Stimulated activated memory B cell treated with anti-CD40 and anti-IgM and Interleukin-4, amounts not matched to agents 10 μg/mL and 1 μg/mL and 100 μg/mL, for 72 hours (primary cell): ENCODE measurements around the gene NID2.

Experiments used
- ATAC-seq: fragments of 150-1000 bp; cut with Tn5 transposase; 2 replicates; pipeline ENCODE4 v1.10.0; 2021
- H3K27ac Mint-ChIP-seq: one replicate; pipeline ENCODE4 v1.8.0; 2022; ENCODE audit warnings: mild to moderate bottlenecking, mixed read lengths
- H3K27me3 Mint-ChIP-seq: one replicate; pipeline ENCODE4 v1.8.0; 2022; ENCODE audit warnings: mixed read lengths
- H3K36me3 Mint-ChIP-seq: one replicate; pipeline ENCODE4 v1.8.0; 2022; ENCODE audit warnings: mixed read lengths
- H3K4me1 Mint-ChIP-seq: one replicate; pipeline ENCODE4 v1.8.0; 2022; ENCODE audit warnings: mixed read lengths
- H3K4me3 Mint-ChIP-seq: one replicate; pipeline ENCODE4 v1.8.0; 2022; ENCODE audit warnings: mild to moderate bottlenecking, moderate library complexity, mixed read lengths
- H3K9me3 Mint-ChIP-seq: one replicate; pipeline ENCODE4 v1.8.0; 2022; ENCODE audit warnings: mixed read lengths

Gene NID2

DNA sequence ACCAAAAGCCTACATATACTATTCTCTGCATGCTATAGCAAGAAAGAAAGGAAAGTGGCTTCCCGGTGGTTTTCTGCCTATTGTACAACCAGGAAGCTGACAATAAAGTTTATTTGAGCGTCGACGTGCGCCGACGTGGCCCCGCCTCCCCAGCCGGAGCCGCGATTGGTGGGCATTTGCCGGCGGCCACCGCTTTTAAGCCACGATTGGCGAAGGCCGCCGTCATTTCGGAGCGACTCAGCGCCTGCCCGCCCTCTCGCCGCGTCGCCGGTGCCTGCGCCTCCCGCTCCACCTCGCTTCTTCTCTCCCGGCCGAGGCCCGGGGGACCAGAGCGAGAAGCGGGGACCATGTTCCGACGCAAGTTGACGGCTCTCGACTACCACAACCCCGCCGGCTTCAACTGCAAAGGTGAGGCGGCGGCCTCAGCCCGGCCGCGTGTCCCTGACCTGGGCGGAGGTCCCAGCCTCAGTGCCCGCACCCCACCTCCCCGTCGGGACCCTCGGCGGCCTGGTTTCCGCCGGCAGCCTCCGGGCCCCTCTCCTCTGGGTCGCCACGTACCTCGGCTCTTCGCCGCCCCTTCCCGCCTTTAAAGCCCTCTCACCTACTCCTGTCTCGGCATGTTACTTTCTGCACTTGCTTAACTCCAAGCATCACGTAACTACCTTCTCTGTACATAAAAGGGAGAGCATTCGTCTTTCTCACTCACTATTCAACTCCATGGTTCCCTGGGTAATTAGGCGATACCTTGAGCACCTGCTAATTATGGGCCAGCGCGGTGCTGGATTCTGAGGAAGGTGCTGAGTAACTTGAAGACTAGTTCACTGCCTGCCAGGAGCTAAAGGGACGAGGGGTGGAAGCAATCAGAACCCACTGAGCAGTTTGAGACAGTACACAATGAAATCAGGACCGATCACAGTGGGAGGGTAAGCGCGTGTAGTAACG, 79.3 kb downstream of the NID2 start, which contains the start of gene RTRAF:
Gene RTRAF (plus strand): TSS at position 254 of the 942 bp plus-strand sequence. CDS start 94 bp downstream, at position 348.
- Mint-ChIP-seq H3K4me3 (peak within 1 kb of the TSS; percentile 98), H3K4me1 (peaks cover 29% of the 10 kb centered on the region), H3K27ac (peak within 1 kb of the TSS; percentile 89), H3K27me3 (no peaks in the 10 kb centered on the region), H3K9me3 (no peaks in the 10 kb centered on the region), H3K36me3 (peaks cover 12% of the 10 kb centered on the region)
- peak; percentile 99 for ATAC-seq

DNA sequence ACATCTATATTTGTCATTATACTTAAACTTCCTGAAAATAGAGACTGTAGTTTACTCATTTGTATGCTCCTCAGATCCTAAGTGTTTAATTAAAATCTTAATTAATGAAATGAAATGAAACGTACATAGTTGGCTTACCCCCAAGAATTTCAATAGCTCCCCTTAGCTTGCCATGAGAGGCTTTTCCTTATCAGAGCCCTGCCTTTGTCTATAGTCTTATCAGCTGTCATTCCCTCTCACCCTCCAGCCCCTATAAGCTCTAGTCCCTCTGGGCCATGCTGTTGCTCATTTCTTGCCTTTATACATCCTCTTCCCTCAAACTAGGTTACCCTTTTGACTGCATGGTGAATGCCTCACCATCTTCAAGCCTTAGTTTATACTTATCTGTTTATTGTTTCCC, 80.6 kb downstream of the NID2 start:
- H3K4me1 Mint-ChIP-seq: peaks cover 17% of the 10 kb centered on the region
- peak overlapping the region; percentile 98 for H3K4me3 Mint-ChIP-seq
- ATAC-seq: no peak
- H3K36me3 Mint-ChIP-seq: no peaks in the 10 kb centered on the region
- H3K27ac Mint-ChIP-seq: peak overlapping the region; percentile 89
- no peaks in the 10 kb centered on the region for H3K9me3 Mint-ChIP-seq
- H3K27me3 Mint-ChIP-seq: no peaks in the 10 kb centered on the region

DNA sequence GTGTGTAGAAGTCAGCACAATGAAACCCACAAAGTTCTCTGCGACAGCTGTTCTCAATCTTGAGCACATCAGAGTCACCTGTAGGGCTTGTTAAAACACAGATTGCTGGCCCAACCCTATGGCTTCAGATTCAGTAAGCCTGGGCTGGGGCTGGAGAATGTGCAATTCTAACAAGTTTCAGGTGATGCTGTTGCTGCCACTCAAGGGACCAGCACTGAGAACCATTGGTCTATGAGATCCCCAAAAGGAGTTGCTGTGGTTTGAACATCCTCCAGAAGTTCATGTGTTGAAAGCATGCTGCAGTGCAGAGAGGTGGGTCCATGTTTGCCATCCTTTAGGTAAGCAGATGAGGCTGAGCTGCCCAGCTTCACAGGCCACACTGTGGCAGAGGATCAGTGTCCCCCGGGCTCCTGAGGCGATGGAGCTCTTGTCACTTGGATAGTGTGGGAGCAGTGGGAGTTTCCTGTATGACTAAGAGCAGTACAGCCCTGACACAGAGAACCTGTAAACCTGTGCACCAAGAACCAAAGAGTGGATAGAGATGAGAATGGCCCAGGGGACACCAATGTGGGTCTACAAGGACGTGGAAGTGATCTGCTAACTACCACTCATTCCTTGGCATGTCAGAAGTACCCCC, 87.5 kb downstream of the NID2 start:
- H3K4me3 Mint-ChIP-seq: no peak overlapping the region
- no peaks in the 10 kb centered on the region for H3K36me3 Mint-ChIP-seq
- ATAC-seq: peak; percentile 41
- H3K27ac Mint-ChIP-seq: no peak overlapping the region
- H3K27me3 Mint-ChIP-seq: no peaks in the 10 kb centered on the region
- H3K9me3 Mint-ChIP-seq: no peaks in the 10 kb centered on the region
- H3K4me1 Mint-ChIP-seq: no peaks in the 10 kb centered on the region

DNA sequence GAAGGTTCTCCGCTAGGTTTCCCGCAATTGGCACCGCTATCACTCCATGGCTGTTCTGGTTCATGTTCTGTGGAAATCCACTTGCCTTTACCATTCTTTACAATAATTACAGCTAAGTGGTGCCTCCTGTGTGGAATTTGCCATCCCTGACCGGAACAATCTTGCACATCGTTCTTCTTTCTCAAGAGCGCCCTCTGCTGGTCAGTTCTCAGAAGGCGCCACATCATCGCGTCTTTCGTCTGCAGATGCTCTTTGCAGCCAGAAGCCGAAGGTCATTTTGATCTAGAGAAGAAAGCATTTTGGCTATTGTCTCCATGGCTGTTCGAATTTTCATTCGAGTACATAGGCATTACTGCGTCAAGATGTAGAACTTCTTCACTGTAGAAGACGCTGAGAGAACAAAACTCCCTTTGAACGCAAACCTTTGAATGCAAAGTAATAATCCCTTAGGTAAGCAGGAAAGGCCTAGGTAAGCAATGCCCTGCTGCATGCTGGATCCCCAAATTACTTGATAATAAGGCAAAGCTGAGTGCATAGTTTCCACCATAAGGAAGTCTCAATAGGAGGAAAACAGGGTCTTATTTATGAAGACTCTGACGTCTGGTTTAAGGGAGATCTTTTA, 89.7 kb downstream of the NID2 start:
- Mint-ChIP-seq H3K27ac (no peak overlapping the region), H3K36me3 (no peaks in the 10 kb centered on the region), H3K9me3 (no peaks in the 10 kb centered on the region), H3K4me3 (no peak overlapping the region), H3K4me1 (no peaks in the 10 kb centered on the region), H3K27me3 (no peaks in the 10 kb centered on the region)
- ATAC-seq: peak; percentile 58

- Mint-ChIP-seq H3K36me3 (no peaks in the 10 kb centered on the region), H3K9me3 (no peaks in the 10 kb centered on the region), H3K4me3 (no peak overlapping the region), H3K4me1 (no peaks in the 10 kb centered on the region), H3K27ac (no peak overlapping the region), H3K27me3 (no peaks in the 10 kb centered on the region)
- no peak for ATAC-seq
These were observed 90.2 kb downstream of the NID2 start for GRCh38 chr14:51978681-51979085.

GRCh38 chr14:51977075-51977474, 91.8 kb downstream of the NID2 start:
- ATAC-seq: no peak
- no peak overlapping the region for H3K4me3 Mint-ChIP-seq
- H3K27me3 Mint-ChIP-seq: no peaks in the 10 kb centered on the region
- no peak overlapping the region for H3K27ac Mint-ChIP-seq
- no peaks in the 10 kb centered on the region for H3K4me1 Mint-ChIP-seq
- no peaks in the 10 kb centered on the region for H3K36me3 Mint-ChIP-seq
- H3K9me3 Mint-ChIP-seq: no peaks in the 10 kb centered on the region

- Mint-ChIP-seq H3K9me3 (no peaks in the 10 kb centered on the region), H3K27ac (no peak overlapping the region), H3K36me3 (no peaks in the 10 kb centered on the region), H3K4me1 (no peaks in the 10 kb centered on the region), H3K27me3 (no peaks in the 10 kb centered on the region), H3K4me3 (no peak overlapping the region)
- no peak for ATAC-seq
These were observed 96.3 kb downstream of the NID2 start for GRCh38 chr14:51972566-51972965.

GRCh38 chr14:51969852-51970540, 98.9 kb downstream of the NID2 start:
- H3K36me3 Mint-ChIP-seq: peaks cover 7% of the 10 kb centered on the region
- H3K4me1 Mint-ChIP-seq: no peaks in the 10 kb centered on the region
- no peaks in the 10 kb centered on the region for H3K9me3 Mint-ChIP-seq
- H3K27ac Mint-ChIP-seq: peak overlapping the region; percentile 28
- H3K27me3 Mint-ChIP-seq: no peaks in the 10 kb centered on the region
- no peak overlapping the region for H3K4me3 Mint-ChIP-seq
- ATAC-seq: no peak

GRCh38 chr14:51967521-51967920, 101.3 kb downstream of the NID2 start:
- no peaks in the 10 kb centered on the region for H3K9me3 Mint-ChIP-seq
- H3K27ac Mint-ChIP-seq: no peak overlapping the region
- no peak overlapping the region for H3K4me3 Mint-ChIP-seq
- no peak for ATAC-seq
- H3K36me3 Mint-ChIP-seq: peaks cover 22% of the 10 kb centered on the region
- peaks cover 3% of the 10 kb centered on the region for H3K4me1 Mint-ChIP-seq
- H3K27me3 Mint-ChIP-seq: no peaks in the 10 kb centered on the region

- peaks cover 19% of the 10 kb centered on the region for H3K9me3 Mint-ChIP-seq
- no peak overlapping the region for H3K4me3 Mint-ChIP-seq
- H3K27ac Mint-ChIP-seq: no peak overlapping the region
- no peak for ATAC-seq
- peaks cover 30% of the 10 kb centered on the region for H3K4me1 Mint-ChIP-seq
- H3K36me3 Mint-ChIP-seq: peaks cover 61% of the 10 kb centered on the region
- no peaks in the 10 kb centered on the region for H3K27me3 Mint-ChIP-seq
These were observed 105.6 kb downstream of the NID2 start for GRCh38 chr14:51963286-51963685.

GRCh38 chr14:51962711-51963110, 106.1 kb downstream of the NID2 start:
- Mint-ChIP-seq H3K27ac (no peak overlapping the region), H3K27me3 (no peaks in the 10 kb centered on the region), H3K4me3 (no peak overlapping the region), H3K4me1 (peaks cover 31% of the 10 kb centered on the region), H3K36me3 (peaks cover 67% of the 10 kb centered on the region), H3K9me3 (peaks cover 20% of the 10 kb centered on the region)
- no peak for ATAC-seq

DNA sequence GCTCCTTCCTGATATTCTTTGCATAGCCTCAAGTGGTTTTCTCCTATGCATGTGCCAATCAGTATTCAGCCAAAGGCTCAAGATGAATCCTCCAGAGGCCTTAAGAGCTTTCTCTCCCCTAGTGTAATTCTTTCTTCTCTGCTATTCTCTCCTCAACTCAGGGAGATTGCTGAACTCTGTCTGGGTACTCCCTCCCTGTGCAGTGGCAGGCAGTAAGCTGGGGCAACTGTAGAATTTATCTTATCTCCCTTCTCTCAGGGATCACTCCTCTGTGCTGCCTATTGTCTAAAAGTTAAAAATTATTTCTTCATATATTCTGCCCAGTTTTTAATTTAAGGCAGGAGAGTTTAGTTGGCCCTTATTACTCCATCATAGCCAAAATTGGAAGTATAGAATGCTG, 108.0 kb downstream of the NID2 start:
- Mint-ChIP-seq H3K4me1 (peaks cover 31% of the 10 kb centered on the region), H3K9me3 (peaks cover 24% of the 10 kb centered on the region), H3K36me3 (peaks cover 77% of the 10 kb centered on the region), H3K4me3 (no peak overlapping the region), H3K27ac (no peak overlapping the region), H3K27me3 (no peaks in the 10 kb centered on the region)
- ATAC-seq: no peak

DNA sequence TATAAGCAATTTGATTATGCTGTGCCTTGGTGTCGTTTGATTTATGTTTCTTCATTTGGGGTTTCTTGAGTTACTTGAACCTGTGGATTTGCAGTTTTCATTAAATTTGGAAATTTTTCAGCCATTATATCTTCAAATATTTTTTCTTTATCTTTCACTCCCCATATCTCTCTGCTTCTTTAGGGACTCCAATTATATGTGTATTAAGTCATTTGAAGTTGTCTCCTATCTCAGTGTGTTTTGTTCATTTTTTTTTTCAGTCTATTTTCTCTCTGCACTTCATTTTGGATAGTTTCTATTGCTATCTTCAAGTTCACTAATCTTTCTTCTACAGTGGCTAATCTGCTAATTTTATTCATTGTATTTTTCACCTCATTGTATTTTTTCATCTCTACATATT, 108.9 kb downstream of the NID2 start:
- Mint-ChIP-seq H3K36me3 (peaks cover 83% of the 10 kb centered on the region), H3K27ac (no peak overlapping the region), H3K9me3 (peaks cover 24% of the 10 kb centered on the region), H3K4me3 (no peak overlapping the region), H3K4me1 (peaks cover 31% of the 10 kb centered on the region), H3K27me3 (no peaks in the 10 kb centered on the region)
- no peak for ATAC-seq

DNA sequence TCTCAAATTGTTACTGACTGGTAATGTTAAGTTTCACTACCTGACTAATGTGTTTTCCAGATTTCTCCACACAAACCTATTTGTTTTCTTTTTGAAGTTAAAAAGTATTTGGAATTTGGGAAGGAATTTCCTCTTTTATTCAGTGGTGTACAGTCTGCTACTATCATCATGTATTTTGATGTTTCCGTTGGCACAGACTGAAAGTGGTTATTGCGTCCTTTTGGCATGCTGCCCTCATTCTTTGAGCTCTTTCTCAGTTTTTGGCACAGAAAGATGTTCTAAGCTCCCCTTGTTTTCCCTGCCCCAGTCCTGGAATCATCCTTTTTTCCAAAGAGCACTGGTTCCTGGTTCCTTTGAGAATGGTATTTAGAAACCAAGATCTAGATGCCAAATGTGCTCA, 110.9 kb downstream of the NID2 start:
- Mint-ChIP-seq H3K9me3 (peaks cover 24% of the 10 kb centered on the region), H3K36me3 (peaks cover 91% of the 10 kb centered on the region), H3K27ac (no peak overlapping the region), H3K4me3 (no peak overlapping the region), H3K27me3 (no peaks in the 10 kb centered on the region), H3K4me1 (peaks cover 31% of the 10 kb centered on the region)
- ATAC-seq: no peak
